Esophagus squamous epithelium (tissue), 4 donors: Measurements from ENCODE around the gene MBD3L3.

Source experiments
- POLR2A ChIP-seq, 4 donors: fragments of 450-650 bp; IDR thresholded peaks; one replicate each; pipeline ENCODE4 v1.6.1; 2017; ENCODE audit warnings: antibody characterized with exemption in 4 of 4, mild to moderate bottlenecking in 4 of 4, moderate library complexity in 3 of 4
- TF ChIP-seq, protein P1 (sequence below), 6 experiments: fragments of 450-650 bp in 4 of 6; fragments of 200-600 bp in 2 of 6; sonication (generic) in 2 of 6; IDR thresholded peaks; one replicate each; pipeline ENCODE4 v1.5.1; 2016 to 2019; ENCODE audit warnings: antibody characterized with exemption in 6 of 6, mild to moderate bottlenecking in 4 of 6, moderate library complexity in 4 of 6

GRCh38 chr19:7018828-7019227, 39.6 kb downstream of the MBD3L3 start:
- TF ChIP-seq, protein P1, sequence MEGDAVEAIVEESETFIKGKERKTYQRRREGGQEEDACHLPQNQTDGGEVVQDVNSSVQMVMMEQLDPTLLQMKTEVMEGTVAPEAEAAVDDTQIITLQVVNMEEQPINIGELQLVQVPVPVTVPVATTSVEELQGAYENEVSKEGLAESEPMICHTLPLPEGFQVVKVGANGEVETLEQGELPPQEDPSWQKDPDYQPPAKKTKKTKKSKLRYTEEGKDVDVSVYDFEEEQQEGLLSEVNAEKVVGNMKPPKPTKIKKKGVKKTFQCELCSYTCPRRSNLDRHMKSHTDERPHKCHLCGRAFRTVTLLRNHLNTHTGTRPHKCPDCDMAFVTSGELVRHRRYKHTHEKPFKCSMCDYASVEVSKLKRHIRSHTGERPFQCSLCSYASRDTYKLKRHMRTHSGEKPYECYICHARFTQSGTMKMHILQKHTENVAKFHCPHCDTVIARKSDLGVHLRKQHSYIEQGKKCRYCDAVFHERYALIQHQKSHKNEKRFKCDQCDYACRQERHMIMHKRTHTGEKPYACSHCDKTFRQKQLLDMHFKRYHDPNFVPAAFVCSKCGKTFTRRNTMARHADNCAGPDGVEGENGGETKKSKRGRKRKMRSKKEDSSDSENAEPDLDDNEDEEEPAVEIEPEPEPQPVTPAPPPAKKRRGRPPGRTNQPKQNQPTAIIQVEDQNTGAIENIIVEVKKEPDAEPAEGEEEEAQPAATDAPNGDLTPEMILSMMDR (IDR thresholded peaks at IDR 0.05) = no peak
- no peak for TF ChIP-seq POLR2A (IDR thresholded peaks at IDR 0.05)
